GM19467 (cell line): ENCODE results near the gene NIPSNAP3A.
"Not testable (repeated sequence)": the region's sequence is repeated elsewhere in the genome, so short reads cannot be mapped to it uniquely, and the experiment has no call there.

Experiments used
- ATAC-seq: cut with Tn5 transposase; IDR thresholded peaks from one replicate; pipeline ENCODE4 v1.9.1; 2021; ENCODE audit warnings: mild to moderate bottlenecking, moderate library complexity; ENCODE audit not compliant: unreplicated experiment

NIPSNAP3A gene

GRCh38 chr9:104747565-104748358 lies at the start of gene NIPSNAP3A:
Gene NIPSNAP3A (plus strand): TSS chr9:104747683. CDS start chr9:104747793, 110 bp downstream.
- peak; percentile 84 for ATAC-seq

DNA sequence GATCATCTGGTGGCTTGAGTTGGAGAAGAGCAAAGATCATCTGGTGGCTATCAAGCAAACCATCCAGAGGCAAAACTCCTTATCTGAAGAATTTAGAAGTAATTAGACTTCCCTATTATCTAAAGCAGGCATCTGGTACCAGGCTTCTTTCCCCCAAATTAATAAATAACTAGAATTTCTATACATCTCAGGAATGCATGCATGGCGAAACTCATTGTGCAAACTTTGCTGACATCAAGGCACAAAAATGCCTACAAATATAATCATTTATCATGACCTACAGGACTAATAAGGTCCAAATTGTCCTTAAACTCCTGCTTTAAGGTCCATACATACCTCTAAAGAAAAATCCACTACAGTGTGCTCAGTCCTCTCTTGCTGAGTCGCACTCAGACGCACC lies 47.2 kb upstream of the NIPSNAP3A start:
- ATAC-seq: no peak

DNA sequence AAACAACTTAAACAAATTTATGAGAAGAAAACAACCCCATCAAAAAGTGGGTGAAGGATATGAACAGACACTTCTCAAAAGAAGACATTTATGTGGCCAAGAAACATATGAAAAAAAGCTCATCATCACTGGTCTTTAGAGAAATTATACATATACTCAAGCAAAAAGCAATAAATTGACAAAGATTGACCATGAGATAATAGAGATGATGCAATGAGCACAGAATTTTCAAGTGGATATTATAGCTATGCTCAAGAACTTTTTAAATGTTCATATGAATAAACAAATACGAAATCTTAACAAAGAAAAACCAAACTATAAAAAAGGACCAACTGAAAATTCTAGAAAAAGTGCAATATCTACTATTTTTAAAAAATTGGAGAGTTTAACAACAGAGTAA lies 38.7 kb upstream of the NIPSNAP3A start:
- not testable (repeated sequence) for ATAC-seq

DNA sequence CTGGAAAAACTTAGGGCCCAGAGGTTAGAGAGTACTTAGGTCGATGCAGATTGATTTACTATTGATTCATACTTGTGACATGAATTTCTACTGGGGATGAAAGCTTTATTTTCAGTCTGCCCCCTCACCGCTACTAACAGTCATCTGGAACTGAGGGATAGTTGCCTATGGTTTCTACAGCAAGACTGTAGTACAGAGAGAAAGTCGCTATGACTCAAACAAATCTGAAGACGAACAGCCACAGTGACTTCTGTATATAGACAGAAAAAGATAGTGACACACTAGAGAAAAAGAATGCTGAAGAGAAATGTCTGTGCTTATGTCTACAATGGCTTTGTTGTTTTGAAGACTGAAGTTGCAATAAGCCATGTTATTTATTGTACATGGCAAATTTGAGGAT lies 35.9 kb upstream of the NIPSNAP3A start:
- ATAC-seq: no peak

DNA sequence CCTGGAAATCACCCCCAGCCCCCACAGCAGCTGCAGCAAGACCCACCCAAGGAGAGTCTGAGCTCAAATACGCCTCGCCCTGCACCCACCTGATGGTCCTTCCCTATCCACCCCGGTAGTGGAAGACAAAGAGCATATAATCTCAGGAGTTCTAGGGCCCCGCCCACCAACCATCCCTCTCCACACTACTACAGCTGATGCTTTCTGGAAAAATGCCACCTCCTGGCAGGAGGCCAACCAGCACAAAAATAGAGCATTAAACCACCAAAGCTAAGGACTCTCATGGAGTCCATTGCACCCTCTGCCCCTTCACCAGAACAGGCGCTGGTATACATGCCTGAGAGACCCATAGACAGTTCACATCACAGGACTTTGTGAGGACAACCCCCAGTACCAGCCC lies 22.5 kb upstream of the NIPSNAP3A start:
- ATAC-seq: no peak

GRCh38 chr9:104738452-104738851 lies 9.0 kb upstream of the NIPSNAP3A start:
- no peak for ATAC-seq

DNA sequence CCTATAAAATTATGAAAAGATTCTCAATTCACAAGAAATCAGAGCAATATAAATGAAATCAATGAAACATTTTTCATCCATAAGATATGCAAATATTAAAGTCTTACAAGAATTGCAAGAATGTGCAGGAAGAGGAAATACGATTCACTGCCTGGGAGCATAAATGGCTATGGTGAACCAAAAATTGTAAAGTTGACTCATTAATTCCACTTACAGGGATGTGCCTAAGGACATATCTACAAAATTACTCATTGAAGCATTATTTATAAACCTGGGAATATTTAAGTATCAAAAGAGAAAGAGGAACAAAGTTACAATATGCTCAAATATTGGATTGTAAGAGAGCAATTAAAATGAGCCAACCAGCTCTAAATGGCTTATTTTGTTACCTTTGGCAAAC lies 6.9 kb upstream of the NIPSNAP3A start:
- ATAC-seq: no peak

- ATAC-seq: peak; percentile 38
These were observed 4.0 kb upstream of the NIPSNAP3A start for GRCh38 chr9:104743376-104743985.

GRCh38 chr9:104745852-104746251 lies 1.6 kb upstream of the NIPSNAP3A start:
- no peak for ATAC-seq

DNA sequence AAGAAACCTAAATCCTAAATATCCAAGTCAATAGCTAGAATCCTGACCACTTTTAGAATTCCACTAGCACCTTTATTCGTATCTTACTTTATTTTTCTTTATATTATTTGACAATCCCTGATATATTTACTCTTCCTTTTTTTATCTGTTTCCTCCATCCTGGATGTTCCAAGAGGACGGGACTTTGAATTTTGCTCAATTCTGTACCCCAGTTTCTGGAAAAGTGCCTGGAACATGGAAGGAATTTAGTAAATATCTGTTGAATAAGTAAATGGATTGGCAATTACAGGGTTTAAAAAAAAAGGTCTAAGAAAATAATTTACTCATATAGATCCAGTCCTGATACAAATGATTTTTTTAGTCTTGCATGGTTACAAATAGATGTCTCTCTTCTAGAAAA lies 1.2 kb upstream of the NIPSNAP3A start:
- no peak for ATAC-seq

GRCh38 chr9:104746798-104747197 lies 685 bp upstream of the NIPSNAP3A start:
- no peak for ATAC-seq

- no peak for ATAC-seq
These were observed 278 bp upstream of the NIPSNAP3A start for GRCh38 chr9:104747245-104747564.

DNA sequence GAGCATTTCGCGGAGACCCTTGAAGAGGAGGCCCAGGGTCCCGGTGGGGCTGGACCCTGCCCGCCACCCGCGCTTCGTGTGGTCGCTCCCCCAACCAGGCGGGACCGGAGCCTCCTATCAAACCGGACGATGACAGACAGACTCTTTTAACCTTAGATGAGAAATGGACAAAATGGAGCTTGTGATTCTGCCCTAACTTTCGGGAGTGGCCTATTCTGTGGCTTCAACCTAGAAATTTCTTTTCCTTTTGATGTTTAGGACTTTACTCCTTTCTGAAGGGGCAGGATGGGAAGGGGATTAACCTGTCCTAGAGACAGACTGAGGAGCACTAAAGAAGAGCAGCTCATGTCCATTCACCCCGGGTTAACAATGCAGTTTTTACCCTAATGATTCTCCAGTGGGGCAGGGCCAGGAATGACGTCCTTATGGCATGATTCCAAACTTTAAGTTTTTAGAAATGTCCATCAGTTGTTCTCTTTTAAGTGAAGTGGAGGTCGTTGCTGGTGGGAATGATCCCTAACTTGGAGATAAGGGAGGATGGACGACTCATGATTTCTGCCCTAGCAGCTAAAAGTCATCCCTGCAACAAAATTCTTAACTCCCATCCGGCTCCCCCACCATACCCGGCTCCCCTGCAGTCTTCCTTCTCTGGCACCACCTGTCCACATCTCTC lies 1.0 kb downstream of the NIPSNAP3A start:
- ATAC-seq: no peak

DNA sequence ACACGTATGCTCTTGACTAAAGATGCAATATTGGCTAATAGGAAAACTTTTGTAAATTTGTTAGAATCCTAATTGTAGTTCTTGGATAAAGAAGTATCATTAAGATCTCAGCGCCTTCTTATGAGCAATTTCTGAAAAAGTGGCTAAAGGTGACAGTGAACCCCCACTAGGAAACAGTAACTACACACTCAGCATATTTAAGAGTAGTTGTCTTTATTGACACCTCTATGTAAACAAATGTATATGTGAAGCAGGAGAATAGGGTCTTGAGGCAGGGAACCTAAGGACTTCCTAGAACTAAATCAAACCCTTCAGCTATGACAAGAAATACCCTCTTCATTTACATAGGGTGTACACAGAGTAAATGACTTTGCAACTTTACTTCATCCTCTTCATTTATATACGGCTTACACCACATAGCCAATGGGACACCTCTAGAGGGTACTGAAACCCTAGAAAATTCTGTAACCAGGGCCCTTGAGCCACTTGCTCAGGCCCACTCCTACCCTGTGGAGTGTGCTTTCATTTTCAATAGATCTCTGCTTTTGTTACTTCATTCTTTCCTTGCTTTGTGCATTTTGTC lies 2.8 kb downstream of the NIPSNAP3A start:
- ATAC-seq: no peak

- no peak for ATAC-seq
These were observed 11.5 kb downstream of the NIPSNAP3A start for GRCh38 chr9:104758974-104759373.

DNA sequence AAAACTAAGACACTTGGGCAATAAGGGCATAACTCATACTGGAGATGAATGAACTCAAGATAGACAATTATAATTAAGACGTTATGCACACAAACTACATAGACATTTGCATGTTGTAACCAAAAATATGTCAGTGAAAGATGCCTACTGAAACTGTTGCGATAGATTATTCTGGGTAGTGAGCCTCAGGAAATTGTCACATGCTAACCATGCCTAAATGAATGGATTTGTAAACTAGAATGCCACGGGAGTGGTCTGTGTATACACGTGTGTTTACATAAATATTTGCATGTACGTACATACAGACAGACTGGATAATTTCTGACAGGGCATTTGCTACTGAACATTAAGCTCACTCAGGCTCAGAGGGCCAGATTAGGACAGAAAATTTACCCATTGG lies 17.7 kb downstream of the NIPSNAP3A start:
- ATAC-seq: peak; percentile 33

DNA sequence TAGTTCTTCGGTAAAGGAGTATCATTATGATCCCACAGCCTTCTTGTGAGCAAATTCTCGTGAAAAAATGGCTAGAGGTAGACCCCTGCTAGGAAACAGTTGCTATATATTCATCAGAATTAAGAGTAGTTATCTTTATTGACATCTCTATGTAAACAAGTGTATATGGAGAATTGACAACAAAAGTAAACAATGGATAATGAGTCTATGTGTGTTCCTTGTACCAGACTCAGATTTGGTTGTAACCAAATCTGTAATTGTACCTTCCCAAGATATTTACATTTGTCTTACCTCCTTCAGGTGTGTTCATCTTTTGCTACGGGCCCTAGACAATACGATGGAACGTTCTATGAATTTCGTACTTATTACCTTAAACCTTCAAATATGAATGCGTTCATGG lies 18.5 kb downstream of the NIPSNAP3A start:
- no peak for ATAC-seq

- ATAC-seq: no peak
These were observed 20.0 kb downstream of the NIPSNAP3A start for GRCh38 chr9:104767507-104767906.

- not testable (repeated sequence) for ATAC-seq
These were observed 21.5 kb downstream of the NIPSNAP3A start for GRCh38 chr9:104769029-104769428.

- ATAC-seq: no peak
These were observed 22.2 kb downstream of the NIPSNAP3A start for GRCh38 chr9:104769655-104770054.

DNA sequence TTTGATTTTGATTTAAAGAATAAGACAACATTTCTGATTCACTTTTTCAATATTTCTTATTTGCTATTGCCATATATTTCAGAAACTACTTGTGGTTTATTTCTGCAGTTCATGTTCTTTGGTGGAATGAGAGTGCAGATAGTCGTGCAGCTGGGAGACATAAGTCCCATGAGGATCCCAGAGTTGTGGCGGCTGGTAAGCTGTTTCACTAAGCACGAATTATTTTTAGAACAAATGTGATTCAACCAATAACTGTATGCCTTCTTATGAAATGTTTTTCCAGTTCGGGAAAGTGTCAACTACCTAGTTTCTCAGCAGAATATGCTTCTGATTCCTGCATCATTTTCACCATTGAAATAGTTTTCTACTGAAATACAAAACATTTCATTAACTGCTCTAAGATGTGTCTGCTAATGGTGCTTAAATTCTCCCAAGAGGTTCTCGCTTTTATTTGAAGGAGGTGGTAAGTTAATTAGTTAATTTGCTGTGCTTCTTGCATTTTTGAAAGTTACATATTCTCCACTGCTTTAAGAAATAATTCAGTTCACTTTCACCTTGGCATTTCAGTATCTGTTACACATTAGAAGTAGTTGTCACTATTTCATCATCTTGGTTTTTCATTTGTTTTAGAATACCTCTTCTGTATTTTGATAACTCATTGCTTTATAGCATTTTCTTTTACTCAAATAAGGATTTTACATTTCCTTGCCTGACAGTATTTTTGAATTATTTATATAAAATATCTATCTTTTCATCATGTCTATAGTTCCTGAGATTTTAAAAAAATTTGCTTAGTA lies 25.4 kb downstream of the NIPSNAP3A start:
- ATAC-seq: no peak
